Muscle of arm (tissue), 12 donors: ENCODE results near the gene PDE1C. TPM values are rescaled to one million over a fixed set of nuclear protein-coding genes. Genes with fewer than 3 reads are reported as not detected.

Experiments
- DNase-seq: peaks from one replicate; pipeline ENCODE4 v3.0.0-alpha.2; 2013
- polyA plus RNA-seq, 12 donors: library from polyadenylated mRNA; unstranded; fragments of 120-200 nt; gene quantifications; one replicate each; pipeline ENCODE4 v1.2.1, GENCODE V29; 2013; ENCODE audit not compliant: insufficient read length in 12 of 12

Gene PDE1C
- polyA plus RNA-seq, 12 donors, result 1.9 to 7.0 (median 3.5) TPM; not detected in 1

GRCh38 chr7:31893365-31893764 lies 176.8 kb downstream of the PDE1C start:
- no peak for DNase-seq

- no peak for DNase-seq
Measured at GRCh38 chr7:31892099-31892829, 177.9 kb downstream of the PDE1C start.

GRCh38 chr7:31890766-31891165 lies 179.4 kb downstream of the PDE1C start:
- no peak for DNase-seq

DNA sequence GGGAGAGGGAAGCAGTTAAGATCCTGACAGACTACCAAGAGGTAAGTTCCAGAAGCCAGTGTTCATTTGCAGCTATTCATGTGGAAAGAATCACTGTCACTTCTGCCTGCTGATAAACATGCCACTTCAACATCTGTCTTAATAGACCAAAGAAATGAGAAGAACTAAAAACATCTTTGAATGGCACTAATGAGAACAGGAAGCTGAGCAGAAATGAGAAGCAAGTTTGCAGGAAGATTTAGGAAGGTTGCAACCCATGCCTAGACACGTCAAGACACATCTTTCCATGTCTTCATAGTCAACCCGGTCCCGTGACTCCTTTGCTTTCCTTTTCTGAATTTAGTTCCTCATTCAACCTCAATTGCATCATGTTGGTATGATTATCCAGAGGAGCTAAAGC lies 180.0 kb downstream of the PDE1C start:
- peak; percentile 29 for DNase-seq

DNA sequence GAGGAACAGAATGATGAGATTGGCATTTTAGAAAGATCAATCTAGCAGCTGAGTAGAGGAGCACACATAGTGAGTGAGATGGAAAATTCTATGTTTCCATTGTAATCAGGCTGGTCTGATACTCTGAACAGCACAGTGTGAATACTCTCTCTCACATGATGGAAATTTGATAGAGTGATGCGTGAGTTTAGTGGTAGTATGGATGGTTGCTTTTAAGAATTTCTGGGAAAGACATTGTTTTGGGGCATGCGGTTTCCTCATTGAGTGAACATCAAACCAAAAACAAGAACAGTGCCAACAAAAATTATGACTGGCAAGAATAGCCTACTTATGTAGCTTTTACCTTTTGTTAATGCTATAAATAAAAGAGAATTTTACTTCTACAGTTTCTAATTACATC lies 183.2 kb downstream of the PDE1C start:
- DNase-seq, result no peak

DNA sequence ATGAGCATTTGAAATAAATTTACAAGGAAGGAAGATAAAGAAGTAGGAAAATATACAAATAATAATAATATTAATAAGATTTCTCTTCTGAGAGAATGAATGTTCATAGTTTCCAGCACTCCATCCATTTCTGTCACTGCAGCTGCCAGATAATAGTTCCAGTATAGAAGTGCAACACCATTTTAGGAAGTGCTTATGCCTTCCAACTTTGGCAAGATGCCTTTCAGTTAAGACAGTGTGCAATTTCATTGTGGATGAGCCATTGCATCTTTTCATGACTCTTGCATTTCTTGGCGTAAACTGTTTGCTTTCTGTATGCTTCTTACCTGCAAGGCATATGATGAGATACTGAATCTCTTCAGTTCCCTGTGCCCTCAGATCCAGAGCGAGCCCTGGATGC lies 185.0 kb downstream of the PDE1C start:
- DNase-seq, result no peak

GRCh38 chr7:31883761-31884164 lies 186.4 kb downstream of the PDE1C start:
- peak; percentile 10 for DNase-seq

- DNase-seq, result no peak
Measured at GRCh38 chr7:31882187-31882586, 188.0 kb downstream of the PDE1C start.

DNA sequence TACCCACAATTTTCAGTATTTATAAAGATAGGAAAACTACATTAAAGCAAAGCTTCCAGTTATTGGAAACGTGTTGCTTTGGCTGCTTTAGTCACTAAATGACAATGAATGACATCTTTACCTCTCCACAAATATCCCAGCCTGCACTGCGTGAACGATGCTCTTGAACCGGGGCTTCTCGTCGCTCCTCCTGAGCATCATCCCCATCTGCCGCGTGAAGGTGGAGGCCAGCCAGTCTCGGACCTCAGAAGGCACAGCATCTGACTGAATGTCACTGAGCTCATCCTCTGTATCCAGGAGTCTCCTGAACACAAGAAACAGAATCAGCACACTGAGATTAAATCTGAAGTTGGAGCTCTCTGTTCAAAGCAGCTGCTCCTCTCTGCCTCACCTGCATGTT lies 191.3 kb downstream of the PDE1C start:
- DNase-seq, result no peak

GRCh38 chr7:31875424-31875823 lies 194.8 kb downstream of the PDE1C start:
- DNase-seq, result no peak

DNA sequence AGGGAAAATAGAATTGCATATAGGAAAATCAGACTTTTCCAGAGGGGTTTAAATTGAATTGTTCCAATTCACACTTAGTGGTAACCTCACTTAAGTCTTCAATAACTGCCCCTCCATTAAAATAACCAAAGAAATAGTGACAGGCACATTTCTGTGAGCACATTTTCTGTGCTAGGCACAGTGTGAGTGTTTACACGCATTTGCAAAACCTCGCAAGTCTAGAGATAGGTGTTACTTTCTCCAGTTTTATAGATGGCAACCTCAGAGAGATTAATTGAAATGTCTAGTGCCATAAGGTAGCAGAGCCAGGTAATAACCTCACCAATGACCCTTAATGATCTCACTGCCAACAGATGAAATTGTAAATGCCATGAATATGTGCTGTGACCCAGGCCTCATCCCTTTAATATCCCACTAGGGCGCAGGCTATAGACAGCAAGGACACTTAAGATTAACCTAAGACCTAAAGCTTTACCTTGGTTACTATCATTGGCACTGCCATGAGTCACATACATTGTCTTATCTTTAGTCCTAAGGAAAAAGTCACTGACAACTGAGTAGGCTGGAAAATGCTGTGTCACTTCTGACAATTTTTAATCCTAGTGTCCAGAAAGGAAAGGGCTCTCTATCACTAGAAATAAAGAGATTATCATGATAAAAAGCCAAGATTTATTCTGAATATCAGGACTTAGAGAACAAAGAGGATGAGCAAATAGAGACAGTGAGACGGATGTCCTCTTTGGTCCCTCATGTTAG lies 195.4 kb downstream of the PDE1C start:
- no peak for DNase-seq

DNA sequence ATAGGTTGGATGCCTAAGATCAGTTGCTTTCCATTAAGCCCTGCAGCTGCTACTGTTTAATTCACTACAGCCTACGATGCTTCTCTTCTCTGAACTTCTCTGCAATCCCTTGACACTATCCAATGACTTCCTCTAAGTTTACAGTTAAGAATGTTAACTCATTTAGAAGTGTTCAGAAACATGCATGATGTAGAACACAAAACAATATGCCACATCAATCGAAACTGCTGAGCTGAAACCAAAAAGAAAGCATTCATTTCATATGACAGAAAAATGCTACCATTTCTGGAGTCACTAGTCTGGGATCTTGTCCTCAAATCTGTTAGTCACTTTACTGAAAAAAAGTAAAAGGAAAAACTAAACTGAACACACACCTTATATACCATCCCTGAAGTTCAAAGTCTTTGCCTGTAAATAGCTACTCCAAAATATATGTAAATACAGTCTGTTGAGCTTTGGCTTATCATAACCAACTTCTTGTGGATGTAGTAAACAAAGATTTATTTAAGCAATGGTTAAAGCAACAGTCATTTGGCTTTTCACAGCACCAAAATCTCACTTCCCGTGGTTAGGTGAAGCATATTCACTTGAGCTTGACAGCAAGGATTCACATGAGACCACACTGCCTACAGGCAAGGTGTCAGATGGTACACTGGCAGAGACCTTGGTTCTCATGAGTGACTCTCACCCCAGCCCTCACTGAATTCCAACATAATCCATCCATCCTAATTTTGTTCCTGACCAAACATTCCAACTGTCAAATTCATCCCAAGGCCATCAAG lies 196.2 kb downstream of the PDE1C start:
- DNase-seq, result no peak

DNA sequence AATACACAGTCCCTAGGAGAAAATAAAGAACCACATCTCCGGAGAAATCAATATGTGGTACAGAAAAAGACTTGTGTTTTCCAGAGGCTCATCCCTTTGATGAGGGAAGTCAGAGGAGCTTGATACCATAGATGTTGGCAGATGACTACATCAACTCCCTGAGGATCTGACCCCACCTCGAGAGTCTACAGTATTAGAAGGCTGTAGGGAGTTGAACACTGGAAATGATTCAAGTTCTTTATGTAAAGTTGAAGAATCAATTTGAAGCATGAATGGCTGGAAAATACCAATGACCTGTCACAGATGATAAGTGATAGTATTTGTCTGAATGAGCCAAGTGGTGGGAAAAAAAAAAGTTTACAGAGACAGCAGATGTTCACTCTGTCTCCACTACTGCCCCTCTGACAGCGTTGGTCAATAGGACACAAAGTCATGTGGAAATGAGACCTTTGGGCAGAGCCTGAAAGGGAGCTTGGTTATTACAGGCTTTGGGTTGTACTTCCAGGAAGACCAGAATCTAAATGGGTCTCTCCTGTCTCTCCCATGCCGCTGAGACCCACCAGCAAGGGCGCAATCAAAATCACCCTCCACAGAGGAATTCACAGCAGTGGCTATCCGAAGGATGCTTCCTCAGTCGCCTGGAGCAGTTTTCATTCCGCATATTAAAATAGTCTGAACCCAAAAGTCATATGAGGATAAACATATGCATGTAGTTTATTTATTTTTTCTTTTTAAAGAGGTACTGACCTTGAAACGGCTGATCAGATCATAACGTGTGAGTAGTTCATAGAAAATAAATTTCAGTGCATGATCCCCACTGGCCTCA lies 197.4 kb downstream of the PDE1C start:
- DNase-seq, result no peak

DNA sequence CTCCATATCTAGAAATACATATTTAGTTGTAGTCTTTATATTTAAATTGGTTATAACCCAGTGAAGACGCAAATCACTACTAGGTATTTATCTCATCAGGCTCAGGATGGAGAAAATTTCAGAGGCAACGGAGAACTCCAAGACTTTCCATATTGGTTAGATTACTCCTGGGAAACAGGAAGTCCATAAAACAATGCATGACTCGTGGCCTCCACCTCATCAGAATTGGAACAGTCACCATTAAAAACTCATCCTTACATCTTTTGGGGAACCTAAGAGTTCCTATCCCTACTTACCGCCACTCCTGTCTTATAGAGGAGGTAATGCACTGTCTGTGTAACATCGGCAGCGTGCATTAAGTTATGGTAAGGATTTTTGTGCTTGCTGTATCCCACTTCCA lies 205.6 kb downstream of the PDE1C start:
- DNase-seq, result no peak

DNA sequence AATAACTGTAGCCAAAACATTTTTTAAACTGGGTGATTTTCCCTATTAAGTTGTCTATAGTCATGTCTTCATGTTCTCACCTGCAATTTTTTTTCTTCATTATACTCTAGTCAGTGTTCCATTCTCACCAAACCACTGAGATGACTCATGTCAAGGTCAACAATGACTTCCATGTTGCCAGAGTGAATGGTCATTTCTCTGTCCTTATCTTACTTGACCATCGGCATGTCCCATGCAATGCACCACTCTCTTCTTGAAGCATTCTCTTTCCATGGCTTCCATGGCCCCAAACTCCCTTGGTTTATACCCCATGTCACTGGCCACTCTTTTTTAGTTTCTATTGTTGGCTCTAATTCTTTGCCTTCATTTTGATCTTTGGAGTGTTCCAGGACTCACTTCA lies 209.3 kb downstream of the PDE1C start:
- DNase-seq, result no peak

DNA sequence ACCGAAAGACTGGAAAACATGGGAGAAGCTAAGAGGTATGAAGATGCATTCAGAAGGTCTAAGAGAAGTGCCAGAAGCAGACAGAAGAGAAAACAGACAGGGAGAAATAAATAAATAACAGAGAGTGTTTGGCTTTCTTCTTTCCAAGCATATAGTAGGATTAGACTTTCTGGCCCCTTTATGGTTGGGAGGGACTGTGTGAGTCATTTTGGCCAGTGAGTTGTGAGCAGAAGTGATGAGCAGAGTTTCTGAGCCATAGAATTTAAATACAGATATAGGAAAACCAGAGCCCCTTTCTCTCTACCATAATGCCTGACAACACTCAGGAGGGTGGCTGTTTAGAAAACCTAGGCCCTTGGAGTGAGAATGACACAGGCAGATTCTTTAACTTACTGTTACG lies 212.2 kb downstream of the PDE1C start:
- no peak for DNase-seq

- peak; percentile 6 for DNase-seq
Measured at GRCh38 chr7:31857172-31857571, 213.0 kb downstream of the PDE1C start.

DNA sequence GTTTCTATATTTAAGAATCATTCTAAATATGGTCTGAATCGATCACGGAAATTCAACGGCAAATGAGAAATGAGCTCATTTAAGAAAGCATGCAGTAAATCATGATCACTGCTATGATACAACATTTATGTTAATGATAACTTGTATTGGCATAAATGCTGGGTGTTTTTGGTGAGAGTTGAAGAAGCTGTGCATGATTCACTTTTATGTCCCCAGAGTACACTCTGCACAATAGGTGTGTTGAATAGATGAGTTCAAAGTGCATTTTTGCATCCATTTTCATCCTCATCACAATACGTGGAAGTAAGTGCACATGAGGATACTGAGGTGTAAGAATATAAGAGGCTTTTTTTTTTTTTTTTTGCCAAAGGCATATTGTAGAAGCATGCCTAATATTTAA lies 213.9 kb downstream of the PDE1C start:
- no peak for DNase-seq

DNA sequence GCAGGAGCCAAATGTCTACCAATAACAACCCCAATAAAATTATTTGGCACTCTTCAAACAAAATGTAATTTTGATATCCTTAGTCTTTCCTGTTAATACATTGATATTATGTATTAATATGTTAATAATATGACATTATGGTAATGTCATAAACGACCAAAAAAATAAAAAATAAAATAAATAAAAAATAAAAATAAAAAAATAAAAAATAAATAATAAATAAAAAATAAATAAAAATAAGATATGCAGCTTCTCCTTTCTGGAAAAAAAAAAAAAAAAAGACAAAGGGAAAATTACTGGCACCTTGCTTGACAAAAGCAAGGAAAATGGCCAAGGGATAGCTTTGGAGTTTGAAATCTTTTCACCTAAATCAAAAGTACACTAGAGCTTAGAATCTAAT lies 214.7 kb downstream of the PDE1C start:
- no peak for DNase-seq

GRCh38 chr7:31853380-31853779 lies 216.8 kb downstream of the PDE1C start:
- DNase-seq, result no peak

DNA sequence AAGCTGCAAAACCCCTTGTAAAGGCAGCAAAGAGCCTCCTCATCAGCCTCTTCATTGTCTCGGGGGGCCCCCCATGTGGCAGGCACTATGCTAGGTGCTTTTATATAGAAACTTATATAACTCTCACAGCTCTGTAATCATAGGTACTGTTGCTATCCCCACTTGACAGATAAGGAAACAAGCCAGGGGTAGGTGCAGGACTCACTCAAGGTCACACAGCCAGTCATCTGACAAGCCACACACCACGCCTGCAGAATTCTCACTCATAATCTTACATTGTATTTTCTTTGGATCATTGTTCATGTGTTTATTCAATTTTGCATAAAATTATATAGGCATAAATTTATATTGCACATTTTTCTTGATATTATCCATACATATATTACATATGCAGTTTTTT lies 217.7 kb downstream of the PDE1C start:
- no peak for DNase-seq

- no peak for DNase-seq
Measured at GRCh38 chr7:31851119-31851518, 219.1 kb downstream of the PDE1C start.
